ENCODE measurements around the gene WDR35.
A peak's percentile ranks its signal among the peaks of the same experiment; 100 is the strongest.

The WDR35 gene

DNA sequence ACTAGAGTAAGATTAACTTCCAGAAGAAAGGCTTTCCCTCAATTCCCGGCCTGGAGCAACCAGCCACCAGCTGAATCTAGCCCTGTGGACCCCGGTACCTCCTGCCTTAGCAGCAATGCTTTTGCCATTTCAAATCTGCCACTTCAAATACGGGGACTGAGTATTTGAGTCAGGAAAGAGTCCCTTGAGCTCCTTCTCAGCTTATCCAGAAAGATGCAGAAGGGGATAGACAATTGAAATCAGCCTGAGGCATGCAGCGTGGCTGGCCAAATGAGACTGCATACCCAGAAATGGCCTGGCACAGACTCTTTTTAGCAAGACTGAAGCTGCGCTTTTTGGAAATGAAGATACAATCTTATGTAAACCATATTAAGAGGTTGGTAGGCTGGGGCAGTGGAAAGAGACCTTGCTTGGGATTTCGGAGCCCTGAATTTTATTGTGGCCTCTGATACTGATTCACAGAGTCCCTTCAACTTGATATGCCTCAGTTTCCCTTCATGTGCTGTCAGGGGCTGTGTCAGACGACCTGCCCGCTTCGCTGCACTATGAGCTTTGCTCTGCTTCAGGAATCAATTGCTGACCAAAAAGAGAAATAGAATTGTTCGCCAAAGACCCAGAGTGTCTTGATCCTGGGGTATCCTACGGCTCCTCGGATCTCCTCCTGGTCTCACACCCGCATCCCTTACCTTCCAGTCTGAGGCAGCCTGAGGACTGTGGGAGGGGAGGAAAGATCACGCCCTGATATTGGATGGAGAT lies 21.5 kb upstream of the WDR35 start:
- no peak for FAIRE-seq

DNA sequence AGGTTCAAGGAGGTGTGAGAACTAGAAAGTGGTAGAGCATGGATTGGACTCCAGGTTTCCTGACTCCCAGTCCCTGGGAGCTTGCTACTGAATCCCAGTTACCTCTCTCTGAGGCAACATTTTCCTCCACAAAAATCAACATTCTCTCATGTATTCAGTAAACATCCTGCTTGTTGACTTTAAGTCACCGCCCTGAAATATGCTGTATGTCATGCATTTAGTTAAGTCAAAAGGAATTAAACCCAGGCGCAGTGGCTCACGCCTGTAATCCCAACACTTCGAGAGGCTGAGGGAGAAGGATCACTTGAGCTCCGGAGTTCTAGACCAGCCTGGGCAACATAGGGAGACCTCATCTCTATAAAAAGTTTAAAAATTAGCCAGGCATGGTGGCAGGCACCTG lies 18.8 kb upstream of the WDR35 start:
- FAIRE-seq: no peak

DNA sequence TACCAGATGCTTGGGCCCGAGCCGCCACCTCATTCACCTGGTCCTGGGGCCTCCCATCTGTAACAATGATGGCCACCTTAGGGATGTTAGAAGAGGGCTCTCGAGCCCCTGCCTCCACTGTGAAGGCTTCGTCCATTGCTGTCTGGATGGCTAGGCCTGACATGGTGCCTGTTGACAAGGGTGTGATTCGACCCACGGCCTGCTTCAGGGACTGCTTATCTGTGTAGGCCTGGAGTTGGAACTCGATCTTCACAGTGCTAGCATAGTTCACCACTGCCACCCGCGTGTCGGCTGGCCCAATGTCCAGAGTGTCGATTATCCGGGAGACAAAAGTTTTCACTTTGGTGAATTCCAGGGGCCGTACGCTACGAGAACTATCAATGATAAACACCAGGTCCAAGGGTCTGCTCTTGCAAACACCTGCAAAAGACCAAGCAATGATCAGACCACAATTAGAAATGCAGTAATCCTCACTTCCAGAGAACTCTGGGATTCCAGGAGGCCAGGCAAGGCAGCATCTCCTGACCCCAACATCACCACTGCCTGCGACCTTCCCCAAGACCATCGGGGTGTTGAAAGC lies 16.1 kb upstream of the WDR35 start:
- FAIRE-seq: no peak

- FAIRE-seq: no peak
Observed at GRCh38 chr2:20005067-20005627, 15.2 kb upstream of the WDR35 start.

GRCh38 chr2:20001361-20001863 lies 11.5 kb upstream of the WDR35 start:
- FAIRE-seq: no peak

DNA sequence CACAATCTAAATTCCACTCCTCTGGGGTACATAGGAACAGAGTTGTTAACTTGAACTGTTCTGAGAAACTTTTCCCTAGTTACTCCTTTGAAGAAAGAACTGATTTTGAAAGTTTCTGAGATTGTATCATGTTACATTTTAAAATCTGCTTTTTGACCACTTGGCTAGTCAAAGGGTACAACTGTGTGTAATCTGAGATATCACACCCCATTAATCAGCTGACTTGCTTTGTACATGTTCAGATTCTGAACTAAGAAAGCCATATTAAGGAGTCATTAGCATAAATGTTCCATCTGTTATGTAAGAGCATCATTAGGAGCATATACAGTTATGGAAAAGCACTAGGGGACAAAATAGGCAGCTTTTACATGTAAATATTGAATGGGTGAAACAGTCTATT lies 3.8 kb upstream of the WDR35 start:
- no peak for FAIRE-seq

- FAIRE-seq: peak; percentile 53
Observed at GRCh38 chr2:19991895-19992294, 2.0 kb upstream of the WDR35 start.

DNA sequence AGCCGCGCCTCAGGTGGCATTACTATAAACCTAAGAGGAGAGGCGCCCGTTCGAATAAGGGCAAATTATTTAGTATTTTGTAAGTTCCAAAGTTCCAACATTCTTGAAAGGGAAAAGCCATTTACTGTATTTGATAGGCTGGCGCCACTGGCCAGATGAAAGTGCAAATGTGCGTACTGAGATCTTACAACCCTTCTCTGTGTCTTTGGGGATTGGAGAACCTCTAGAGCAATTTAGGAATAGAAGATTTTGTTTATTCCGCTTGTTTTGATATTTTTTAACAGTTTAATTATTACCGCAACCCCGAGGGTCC lies 467 bp upstream of the WDR35 start:
- FAIRE-seq: no peak

- FAIRE-seq: no peak
Observed at GRCh38 chr2:19989342-19989666, 601 bp downstream of the WDR35 start.

GRCh38 chr2:19988600-19988999 lies 1.3 kb downstream of the WDR35 start:
- no peak for FAIRE-seq

GRCh38 chr2:19987936-19988335 lies 2.0 kb downstream of the WDR35 start:
- FAIRE-seq: no peak

GRCh38 chr2:19982268-19982667 lies 7.6 kb downstream of the WDR35 start:
- no peak for FAIRE-seq

DNA sequence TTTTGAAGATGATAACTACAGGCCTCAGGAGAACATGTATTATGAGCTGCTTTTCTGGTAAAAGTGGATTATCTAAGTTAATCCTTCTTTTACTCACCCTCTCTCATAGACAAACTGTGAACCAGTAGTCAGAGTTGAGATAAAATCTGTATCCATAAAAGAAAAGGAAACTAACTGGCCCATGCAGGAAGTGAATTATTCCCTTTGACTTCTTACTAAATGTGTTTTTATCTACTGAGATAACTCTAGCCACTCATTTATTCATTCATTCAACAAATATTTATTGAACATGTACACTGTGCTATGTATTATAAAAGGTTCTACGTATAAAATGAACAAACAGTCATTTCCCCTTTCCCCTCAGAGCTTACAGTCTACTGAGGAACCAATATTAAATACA lies 10.0 kb downstream of the WDR35 start:
- FAIRE-seq: no peak

GRCh38 chr2:19973466-19973865 lies 16.4 kb downstream of the WDR35 start:
- no peak for FAIRE-seq

GRCh38 chr2:19971691-19972090 lies 18.2 kb downstream of the WDR35 start:
- no peak for FAIRE-seq

GRCh38 chr2:19963386-19963785 lies 26.5 kb downstream of the WDR35 start:
- no peak for FAIRE-seq

DNA sequence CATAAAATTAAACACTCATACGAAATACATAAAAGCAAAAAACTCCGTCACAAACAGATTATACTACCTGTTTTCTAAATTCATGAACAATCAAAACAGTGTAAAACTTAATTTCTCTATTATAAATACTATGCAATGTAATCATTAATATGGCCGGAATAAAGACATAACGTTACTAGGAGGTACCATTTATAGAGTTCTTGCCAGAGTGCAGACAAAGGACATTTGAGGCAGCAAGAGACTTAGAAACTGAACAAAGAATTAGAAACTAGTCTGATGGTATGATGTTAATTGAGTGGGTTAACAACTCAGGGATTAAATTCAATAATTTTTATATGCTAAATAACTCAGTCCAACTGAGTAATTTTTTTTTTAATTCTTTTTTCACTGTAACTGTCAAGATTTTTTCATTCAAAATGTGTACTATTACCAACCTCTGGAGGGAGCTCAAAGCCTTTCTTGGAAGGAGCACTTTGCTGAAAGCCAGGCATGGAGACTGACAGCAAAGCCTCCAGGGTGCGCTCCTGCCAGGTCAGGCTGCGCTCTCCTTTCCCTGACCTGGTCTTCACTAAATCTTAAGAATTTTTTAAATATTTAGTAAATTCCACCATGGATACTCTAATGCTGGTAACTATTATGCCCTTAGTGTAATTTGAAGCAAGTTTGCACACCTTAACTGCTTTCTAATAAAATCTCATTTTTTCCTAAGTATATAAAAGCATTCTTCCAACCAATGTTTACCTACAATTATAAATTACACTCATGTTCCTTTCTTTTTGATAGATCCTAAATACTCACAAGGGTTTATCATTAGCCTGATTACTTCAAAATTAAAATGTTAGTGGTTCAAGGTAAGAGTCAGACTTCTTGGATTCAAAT lies 34.1 kb downstream of the WDR35 start:
- peak; percentile 98 for FAIRE-seq

- FAIRE-seq: no peak
Observed at GRCh38 chr2:19949071-19949470, 40.8 kb downstream of the WDR35 start.

- FAIRE-seq: no peak
Observed at GRCh38 chr2:19947184-19947940, 42.5 kb downstream of the WDR35 start.

DNA sequence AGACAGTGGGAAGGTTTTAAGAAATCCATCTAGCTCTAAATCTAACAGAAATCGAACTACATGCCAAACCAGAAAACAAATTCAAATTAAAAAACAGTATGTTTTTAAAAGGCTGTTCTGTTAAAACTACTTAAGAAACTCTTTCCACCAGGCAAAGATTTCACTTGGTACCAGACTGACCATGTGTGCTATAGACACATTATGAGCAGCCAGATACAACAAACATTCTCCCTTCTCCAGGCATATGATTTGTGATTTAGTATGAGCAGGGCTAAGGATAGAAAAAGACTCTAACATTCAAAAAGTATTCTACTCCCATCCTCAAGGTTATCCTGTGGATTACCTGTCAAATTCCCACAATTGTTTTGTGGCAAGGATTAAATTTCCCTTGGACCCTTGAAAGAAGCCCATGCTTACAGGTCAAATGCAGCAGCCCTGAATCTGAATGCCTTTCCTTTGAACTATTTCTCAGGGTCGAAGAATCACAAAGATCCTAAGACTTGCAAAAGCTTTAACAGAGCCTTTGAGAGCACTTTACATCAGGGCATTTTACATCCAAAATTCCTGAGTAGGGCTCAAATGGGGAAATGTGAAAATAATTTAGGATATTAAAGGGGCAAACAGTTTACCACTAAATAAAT lies 45.6 kb downstream of the WDR35 start:
- no peak for FAIRE-seq

DNA sequence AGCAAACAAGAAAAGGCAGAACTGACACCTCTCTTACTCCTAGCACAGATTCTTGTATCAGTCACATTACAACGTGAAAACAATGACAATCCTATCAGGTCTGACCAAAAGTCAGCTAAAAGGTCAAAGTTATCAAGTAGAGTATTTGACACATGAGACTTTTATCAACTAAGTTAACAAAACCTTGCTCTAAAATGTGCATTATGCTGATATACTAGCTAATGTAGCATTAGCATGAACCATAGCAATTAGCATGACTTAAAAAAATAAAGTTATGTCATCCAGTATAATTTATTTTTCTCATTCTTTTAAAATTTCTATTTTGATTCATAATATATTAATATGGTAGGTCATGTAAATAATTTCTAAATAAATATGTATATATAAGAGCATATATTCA lies 46.7 kb downstream of the WDR35 start:
- FAIRE-seq: no peak

- FAIRE-seq: no peak
Observed at GRCh38 chr2:19942199-19942598, 47.7 kb downstream of the WDR35 start.

All from G401.6 (cell line).